Karpas-422 (cell line): ENCODE data around the gene NSD1. TPM values are rescaled to one million over a fixed set of nuclear protein-coding genes. Genes with fewer than 3 reads are reported as not detected.

Source experiments
- DNase-seq: peaks from one replicate; pipeline ENCODE4 v3.0.0-alpha.2; 2015
- H2AFZ ChIP-seq: fragments of 200-600 bp; sonication (generic); 2 replicates; pipeline ENCODE4 v1.6.1; 2014; ENCODE audit warnings: antibody characterized with exemption, low read length, mixed read lengths
- H3K27ac ChIP-seq: fragments of 200-600 bp; sonication (generic); 2 replicates; pipeline ENCODE4 v1.5.1; 2014; ENCODE audit warnings: mild to moderate bottlenecking, low read length, moderate library complexity
- H3K27me3 ChIP-seq: fragments of 200-600 bp; sonication (generic); 2 replicates; pipeline ENCODE4 v1.6.1; 2014; ENCODE audit warnings: low read length, mixed read lengths
- H3K36me3 ChIP-seq: fragments of 200-600 bp; sonication (generic); 2 replicates; pipeline ENCODE4 v1.6.1; 2014; ENCODE audit warnings: low read length, mixed read lengths; ENCODE audit not compliant: insufficient read depth
- H3K4me1 ChIP-seq: fragments of 200-600 bp; sonication (generic); 2 replicates; pipeline ENCODE4 v1.6.1; 2014; ENCODE audit warnings: mild to moderate bottlenecking, low read length, mixed read lengths
- H3K4me2 ChIP-seq: fragments of 200-600 bp; sonication (generic); 2 replicates; pipeline ENCODE4 v1.6.1; 2014; ENCODE audit warnings: low read length, low read depth, mild to moderate bottlenecking; ENCODE audit not compliant: poor library complexity, severe bottlenecking
- H3K4me3 ChIP-seq: fragments of 200-600 bp; sonication (generic); 2 replicates; pipeline ENCODE4 v1.5.1; 2014; ENCODE audit warnings: mild to moderate bottlenecking, antibody characterized with exemption, low read length, mixed read lengths
- H3K79me2 ChIP-seq: fragments of 200-600 bp; sonication (generic); 2 replicates; pipeline ENCODE4 v1.6.1; 2014; ENCODE audit warnings: mild to moderate bottlenecking, low read length, mixed read lengths
- H3K9ac ChIP-seq: fragments of 200-600 bp; sonication (generic); 2 replicates; pipeline ENCODE4 v1.6.0; 2014; ENCODE audit warnings: low read length
- H3K9me2 ChIP-seq: fragments of 200-600 bp; sonication (generic), shearing (Covaris generic); replicated peaks from 2 replicates; pipeline ENCODE4 v1.6.0; 2014; ENCODE audit warnings: mild to moderate bottlenecking, low read length, moderate library complexity; ENCODE audit not compliant: insufficient read depth
- H3K9me3 ChIP-seq: fragments of 300-700, 200-600 bp; sonication (generic); 2 replicates; pipeline ENCODE4 v1.6.1; 2014; ENCODE audit warnings: low read length, mixed read lengths
- H4K20me1 ChIP-seq: fragments of 200-600 bp; sonication (generic); 2 replicates; pipeline ENCODE4 v1.6.1; 2014; ENCODE audit warnings: mild to moderate bottlenecking, antibody characterized with exemption, low read length, low read depth; ENCODE audit not compliant: insufficient read depth
- total RNA-seq: library from RNA; depleted of rRNA; stranded (reverse); fragments of >200 nt; shearing (Covaris generic); gene quantifications from 2 replicates; pipeline ENCODE4 v1.2.3, GENCODE V29; 2014; ENCODE audit warnings: low replicate concordance

The NSD1 gene
- total RNA-seq, 1 experiment from 2014 or later: 70.9 TPM

GRCh38 chr5:177103523-177104253, 29.9 kb upstream of the NSD1 start:
- no peaks in the 10 kb centered on the region for H3K27me3 ChIP-seq

GRCh38 chr5:177105691-177106476, 27.7 kb upstream of the NSD1 start:
- no peaks in the 10 kb centered on the region for H4K20me1 ChIP-seq
- no peak overlapping the region for H2AFZ ChIP-seq
- H3K4me1 ChIP-seq: no peaks in the 10 kb centered on the region
- no peaks in the 10 kb centered on the region for H3K36me3 ChIP-seq
- no peak overlapping the region for H3K9ac ChIP-seq
- no peaks in the 10 kb centered on the region for H3K79me2 ChIP-seq
- no peak overlapping the region for H3K4me3 ChIP-seq
- no peaks in the 10 kb centered on the region for H3K9me3 ChIP-seq
- no peaks in the 10 kb centered on the region for H3K27me3 ChIP-seq
- no peak overlapping the region for H3K27ac ChIP-seq
- no peak for DNase-seq
- H3K9me2 ChIP-seq: no peaks in the 10 kb centered on the region
- no peak overlapping the region for H3K4me2 ChIP-seq

More at GRCh38 chr5:177103523-177104253, 29.9 kb upstream of the NSD1 start:
- Histone ChIP-seq H3K27ac (no peak overlapping the region), H2AFZ (no peak overlapping the region), H3K4me3 (no peak overlapping the region), H3K9me2 (no peaks in the 10 kb centered on the region), H3K4me2 (no peak overlapping the region), H4K20me1 (no peaks in the 10 kb centered on the region), H3K9me3 (no peaks in the 10 kb centered on the region), H3K36me3 (no peaks in the 10 kb centered on the region), H3K9ac (no peak overlapping the region), H3K4me1 (0 out of 2 replicates have a peak, but pooled peaks cover 3% of the 10 kb centered on the region), H3K79me2 (no peaks in the 10 kb centered on the region)
- no peak for DNase-seq

- Histone ChIP-seq H3K4me2 (no peak overlapping the region), H3K9ac (no peak overlapping the region), H3K9me3 (no peaks in the 10 kb centered on the region), H3K27me3 (no peaks in the 10 kb centered on the region), H3K79me2 (no peaks in the 10 kb centered on the region), H3K4me1 (peaks cover 2% of the 10 kb centered on the region), H3K4me3 (no peak overlapping the region), H3K27ac (no peak overlapping the region), H2AFZ (no peak overlapping the region), H3K36me3 (no peaks in the 10 kb centered on the region), H3K9me2 (no peaks in the 10 kb centered on the region), H4K20me1 (no peaks in the 10 kb centered on the region)
- DNase-seq: no peak
These were observed 26.4 kb upstream of the NSD1 start for GRCh38 chr5:177107159-177107558.

- Histone ChIP-seq H4K20me1 (no peaks in the 10 kb centered on the region), H3K36me3 (no peaks in the 10 kb centered on the region), H2AFZ (no peak overlapping the region), H3K4me1 (peaks cover 2% of the 10 kb centered on the region), H3K79me2 (no peaks in the 10 kb centered on the region), H3K27me3 (no peaks in the 10 kb centered on the region), H3K9ac (no peak overlapping the region), H3K9me3 (no peaks in the 10 kb centered on the region), H3K4me2 (no peak overlapping the region), H3K27ac (no peak overlapping the region), H3K4me3 (no peak overlapping the region), H3K9me2 (no peaks in the 10 kb centered on the region)
- DNase-seq: no peak
These were observed 23.8 kb upstream of the NSD1 start for GRCh38 chr5:177109810-177110209.

DNA sequence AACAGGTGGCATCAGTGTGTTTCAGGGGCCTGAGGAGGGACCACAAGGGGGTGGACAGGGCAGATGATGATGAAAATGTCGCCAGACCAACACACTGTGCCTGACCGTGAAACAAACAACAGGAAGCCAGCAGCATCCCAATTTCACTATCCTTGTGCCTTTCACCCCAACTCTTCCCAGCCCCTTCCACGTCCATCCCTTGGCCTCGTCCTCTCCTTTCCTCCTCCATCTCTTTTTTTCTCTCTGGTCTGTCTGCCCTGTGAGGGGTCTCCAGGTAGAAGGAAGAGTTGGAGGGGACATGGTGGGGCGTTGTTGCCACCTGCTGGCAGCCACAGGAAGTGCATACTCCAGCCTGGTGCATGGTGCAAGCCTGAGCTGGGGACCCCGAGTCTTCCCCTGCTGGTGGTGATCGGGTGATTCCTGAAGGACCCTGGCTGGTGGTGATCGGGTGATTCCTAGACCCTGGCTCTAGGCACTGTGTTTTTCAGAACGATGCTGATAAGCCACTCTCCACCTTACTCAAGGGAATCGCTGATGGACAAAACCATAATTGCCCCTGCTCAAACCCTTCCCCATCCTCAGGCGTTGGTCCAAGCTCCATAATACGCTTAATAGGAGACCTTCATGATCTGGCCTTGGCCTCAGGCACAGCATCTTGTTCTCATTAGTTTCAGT, 21.7 kb upstream of the NSD1 start:
- no peak overlapping the region for H3K27ac ChIP-seq
- no peak overlapping the region; the same call in 1 of the 2 replicates for H2AFZ ChIP-seq
- H3K4me3 ChIP-seq: no peak overlapping the region
- H3K4me1 ChIP-seq: peaks cover 2% of the 10 kb centered on the region
- DNase-seq: peak; percentile 87
- H3K9me3 ChIP-seq: no peaks in the 10 kb centered on the region
- no peaks in the 10 kb centered on the region for H3K36me3 ChIP-seq
- no peak overlapping the region for H3K4me2 ChIP-seq
- no peaks in the 10 kb centered on the region for H3K9me2 ChIP-seq
- no peaks in the 10 kb centered on the region for H4K20me1 ChIP-seq
- 0 out of 2 replicates have a peak overlapping the region, but pooled peaks have one; percentile 13 for H3K9ac ChIP-seq
- no peaks in the 10 kb centered on the region for H3K79me2 ChIP-seq
- H3K27me3 ChIP-seq: no peaks in the 10 kb centered on the region

- Histone ChIP-seq H3K9me2 (no peaks in the 10 kb centered on the region), H2AFZ (no peak overlapping the region)
These were observed 20.9 kb upstream of the NSD1 start for GRCh38 chr5:177112589-177113220.

GRCh38 chr5:177113566-177114424, 19.8 kb upstream of the NSD1 start:
- H3K4me2 ChIP-seq: no peak overlapping the region
- H3K9me3 ChIP-seq: no peaks in the 10 kb centered on the region
- no peak overlapping the region for H2AFZ ChIP-seq
- H3K79me2 ChIP-seq: no peaks in the 10 kb centered on the region
- DNase-seq: peak; percentile 89
- H3K9me2 ChIP-seq: no peaks in the 10 kb centered on the region
- no peaks in the 10 kb centered on the region for H4K20me1 ChIP-seq
- H3K27me3 ChIP-seq: no peaks in the 10 kb centered on the region
- H3K9ac ChIP-seq: no peak overlapping the region
- H3K27ac ChIP-seq: no peak overlapping the region
- H3K4me1 ChIP-seq: peaks cover 2% of the 10 kb centered on the region
- no peak overlapping the region for H3K4me3 ChIP-seq
- H3K36me3 ChIP-seq: no peaks in the 10 kb centered on the region

More at GRCh38 chr5:177112589-177113220, 20.9 kb upstream of the NSD1 start:
- Histone ChIP-seq H3K27ac (no peak overlapping the region), H4K20me1 (no peaks in the 10 kb centered on the region), H3K9me3 (no peaks in the 10 kb centered on the region), H3K9ac (no peak overlapping the region), H3K4me3 (no peak overlapping the region), H3K79me2 (no peaks in the 10 kb centered on the region), H3K36me3 (no peaks in the 10 kb centered on the region), H3K4me1 (peaks cover 2% of the 10 kb centered on the region), H3K4me2 (no peak overlapping the region), H3K27me3 (no peaks in the 10 kb centered on the region)
- DNase-seq: no peak
